Urinary bladder (tissue), 4 donors: Measurements from ENCODE around the gene SLC2A3. TPM values are rescaled to one million over a fixed set of nuclear protein-coding genes. Genes with fewer than 3 reads are reported as not detected.
"Not testable (repeated sequence)": the region's sequence is repeated elsewhere in the genome, so short reads cannot be mapped to it uniquely, and the experiment has no call there.

Source experiments
- DNase-seq: peaks from one replicate; pipeline ENCODE4 v3.0.0-alpha.2; 2015; ENCODE audit errors: extremely low spot score
- H3K27ac ChIP-seq: one replicate; pipeline ENCODE4 v1.5.1; 2013; ENCODE audit warnings: low read depth, mild to moderate bottlenecking, moderate library complexity
- H3K36me3 ChIP-seq: one replicate; pipeline ENCODE4 v1.6.1; 2013; ENCODE audit warnings: mild to moderate bottlenecking, moderate library complexity; ENCODE audit not compliant: insufficient read depth
- H3K4me1 ChIP-seq: one replicate; pipeline ENCODE4 v1.6.1; 2013; ENCODE audit warnings: mild to moderate bottlenecking, moderate library complexity; ENCODE audit not compliant: insufficient read depth
- H3K4me3 ChIP-seq: one replicate; pipeline ENCODE4 v1.5.1; 2013; ENCODE audit warnings: low read depth, low read length
- WGBS: extraction: QIAGEN DNeasy Blood & Tissue Kit; methylation state at CpG from one replicate; pipeline ENCODE4 v1.1.7; 2013; 5-methylcytosine and 5-hydroxymethylcytosine counted together
- polyA plus RNA-seq: library from polyadenylated mRNA; stranded (reverse); fragments of 200-250 nt; gene quantifications from one replicate; pipeline ENCODE4 v1.2.3, GENCODE V29; 2013
- total RNA-seq: library from RNA; depleted of rRNA; stranded (reverse); fragments of >200 nt; gene quantifications from one replicate; pipeline ENCODE4 v1.2.3, GENCODE V29; 2014
- donor health status: healthy with polysubstance abuse.
- donor health status: healthy.

SLC2A3 gene
- total and polyA plus RNA-seq, 2 donors, result 21.7 to 76.9 TPM

DNA sequence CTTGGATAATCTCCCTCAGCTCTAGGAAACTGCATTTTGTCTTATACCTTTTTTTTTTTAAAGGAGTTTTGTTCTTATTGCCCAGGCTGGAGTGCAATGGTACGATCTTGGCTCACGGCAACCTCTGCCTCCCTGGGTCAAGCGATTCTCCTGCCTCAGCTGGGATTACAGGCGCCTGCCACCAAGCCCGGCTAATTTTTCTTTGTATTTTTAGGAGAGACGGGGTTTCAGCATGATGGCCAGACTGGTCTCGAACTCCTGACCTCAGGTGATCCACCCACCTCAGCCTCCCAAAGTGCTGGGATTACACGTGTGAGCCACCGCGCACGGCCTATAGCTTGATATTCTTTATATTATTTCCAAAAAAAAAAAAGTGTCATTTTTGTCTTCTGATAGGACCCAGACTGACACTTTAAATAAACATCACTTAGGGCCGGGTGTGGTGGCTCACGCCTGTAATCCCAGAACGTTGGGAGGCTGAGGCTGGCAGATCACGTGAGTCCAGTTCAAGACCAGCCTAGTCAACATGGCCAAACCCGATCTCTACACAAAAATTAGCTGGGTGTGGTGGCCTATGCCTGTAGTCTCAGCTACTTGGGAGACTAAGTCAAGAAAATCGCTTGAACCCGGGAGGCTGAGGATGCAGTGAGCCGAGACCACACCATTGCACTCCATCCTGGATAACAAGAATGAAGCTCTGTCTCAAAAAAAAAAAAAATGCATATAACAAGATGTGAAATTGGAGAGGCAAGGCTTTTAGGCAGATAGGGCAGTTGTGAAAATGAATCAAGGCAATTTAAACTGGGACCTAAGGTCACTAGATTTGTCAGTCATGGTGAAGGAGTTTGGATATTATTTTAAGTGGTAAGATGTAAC is 18.4 kb downstream of the SLC2A3 start:
- no peak overlapping the region for H3K4me3 ChIP-seq
- WGBS, result 92% methylated on average over 19 of the region's 19 CpGs
- no peaks in the 10 kb centered on the region for H3K4me1 ChIP-seq
- no peak overlapping the region for H3K27ac ChIP-seq
- no peak for DNase-seq
- peaks cover 2% of the 10 kb centered on the region for H3K36me3 ChIP-seq

DNA sequence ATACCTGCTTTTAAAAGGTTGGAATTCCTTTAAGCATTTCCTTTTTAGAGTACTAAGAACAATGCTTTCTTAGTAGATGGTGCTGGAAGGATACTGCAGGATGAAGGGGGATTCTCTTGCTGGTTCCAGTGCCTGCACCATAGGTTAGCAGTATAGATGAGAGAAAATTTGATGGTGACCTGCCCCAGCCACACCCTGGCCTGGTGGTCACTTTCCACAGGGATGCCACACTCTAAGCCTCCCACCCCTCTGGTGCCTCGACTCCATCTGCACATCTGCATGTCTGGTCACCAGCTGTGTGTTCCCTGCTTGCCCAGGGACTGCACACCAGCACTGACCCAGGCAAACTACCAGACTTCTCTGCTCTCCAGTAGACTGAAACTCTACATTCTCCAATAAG is 19.1 kb downstream of the SLC2A3 start:
- H3K36me3 ChIP-seq, result peaks cover 2% of the 10 kb centered on the region
- DNase-seq, result no peak
- no peak overlapping the region for H3K4me3 ChIP-seq
- WGBS, result 61% methylated on average over 1 of the region's 1 CpG
- no peaks in the 10 kb centered on the region for H3K4me1 ChIP-seq
- H3K27ac ChIP-seq, result no peak overlapping the region

DNA sequence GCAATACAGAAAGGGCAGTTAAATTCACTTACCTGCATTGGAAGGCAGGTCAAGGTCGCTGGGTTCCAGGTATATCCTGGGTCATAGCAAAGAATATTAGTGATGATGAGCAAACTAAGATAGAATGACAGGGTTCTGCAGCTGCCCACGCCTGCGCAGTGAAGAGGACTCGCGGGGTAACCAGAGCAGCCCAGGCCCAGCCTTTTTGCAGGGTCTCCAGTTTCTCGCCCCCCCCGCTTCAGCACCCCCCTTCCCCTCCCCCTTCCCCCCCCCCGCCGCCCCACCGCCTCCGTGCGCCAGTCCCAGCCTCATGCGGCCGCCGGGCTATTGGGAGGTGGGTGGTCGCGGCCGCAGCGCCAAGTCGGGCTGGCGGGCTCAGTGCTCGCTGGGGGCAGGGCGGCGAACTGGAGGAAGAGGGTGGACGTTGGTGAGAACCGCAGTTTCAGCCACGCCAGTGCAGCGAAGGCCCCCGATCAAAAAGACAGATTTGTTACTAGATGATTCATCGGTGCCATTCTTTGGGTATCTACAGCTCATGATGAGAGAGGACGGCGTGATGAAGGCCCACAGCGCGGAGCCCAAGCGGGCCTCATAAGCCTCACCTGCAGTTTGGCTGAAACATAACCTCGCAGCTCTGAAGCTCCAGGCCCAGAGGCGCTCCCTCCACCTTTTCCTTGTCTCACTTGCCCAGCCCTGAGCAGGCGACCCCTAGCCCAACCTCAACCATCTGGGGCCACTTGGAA is 20.2 kb downstream of the SLC2A3 start:
- H3K4me3 ChIP-seq, result no peak overlapping the region
- 23% methylated on average over 38 of the region's 38 CpGs for WGBS

DNA sequence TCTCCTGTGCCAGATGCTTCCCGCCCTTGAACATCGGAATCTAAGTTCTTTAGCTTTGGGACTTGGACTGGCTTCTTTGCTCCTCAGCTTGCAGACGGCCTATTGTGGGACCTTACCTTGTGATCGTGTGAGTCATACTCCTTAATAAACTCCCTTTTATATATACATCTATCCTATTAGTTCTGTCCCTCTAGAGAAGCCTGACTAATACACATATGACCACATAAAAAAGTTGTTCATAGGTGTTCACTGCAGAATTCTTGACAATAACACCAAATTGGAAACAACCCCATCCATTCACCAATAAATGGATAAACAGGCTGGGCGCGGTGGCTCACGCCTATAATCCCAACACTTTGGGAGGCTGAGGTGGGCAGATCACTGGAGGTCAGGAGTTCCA is 25.9 kb downstream of the SLC2A3 start:
- H3K4me3 ChIP-seq, DNase-seq, H3K36me3 ChIP-seq, H3K27ac ChIP-seq, H3K4me1 ChIP-seq: not testable (repeated sequence)
- WGBS, result 76% methylated on average over 7 of the region's 7 CpGs

More for the DNA sequence above, 20.2 kb downstream of the SLC2A3 start:
- Histone ChIP-seq H3K27ac (no peak overlapping the region), H3K36me3 (no peaks in the 10 kb centered on the region), H3K4me1 (no peaks in the 10 kb centered on the region)
- DNase-seq, result no peak

DNA sequence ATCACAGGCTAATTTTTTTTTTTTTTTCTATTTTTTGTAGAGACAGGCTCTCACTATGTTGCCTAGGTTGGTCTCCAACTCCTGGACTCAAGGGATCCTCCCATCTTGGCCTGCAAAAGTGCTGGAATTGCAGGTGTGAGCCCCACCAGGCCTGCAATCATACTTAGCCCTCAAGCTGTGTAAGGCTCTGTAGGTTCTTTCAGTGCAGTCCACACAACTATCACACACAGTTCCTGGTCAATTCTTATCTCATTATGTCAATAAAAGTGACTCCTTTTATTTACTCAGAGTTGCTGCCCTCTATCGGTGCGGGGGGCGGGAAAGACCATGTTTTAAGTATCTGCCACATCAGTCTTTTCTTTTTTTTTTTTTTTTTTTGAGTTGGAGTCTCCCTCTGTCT is 29.0 kb downstream of the SLC2A3 start:
- no peaks in the 10 kb centered on the region for H3K4me1 ChIP-seq
- 26% methylated on average over 3 of the region's 3 CpGs for WGBS
- no peak overlapping the region for H3K27ac ChIP-seq
- H3K4me3 ChIP-seq, result no peak overlapping the region
- DNase-seq, result no peak
- no peaks in the 10 kb centered on the region for H3K36me3 ChIP-seq

DNA sequence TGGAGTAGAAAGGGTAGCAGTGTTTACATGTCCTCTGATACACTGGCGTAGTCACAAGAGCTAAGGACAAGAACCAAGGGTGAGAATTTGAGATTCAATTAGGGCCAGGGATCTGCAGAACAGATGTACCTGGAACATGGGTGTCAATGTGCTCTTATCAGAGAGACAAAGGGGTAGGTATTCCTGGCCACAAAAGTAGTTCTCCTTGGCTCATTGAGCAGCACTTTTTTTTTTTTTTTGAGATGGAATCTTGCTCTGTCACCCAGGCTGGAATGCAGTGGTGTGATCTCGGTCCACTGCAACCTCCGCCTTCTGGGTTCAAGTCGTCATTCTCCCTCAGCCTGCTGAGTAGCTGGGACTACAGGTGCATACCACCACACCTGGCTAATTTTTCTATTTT is 29.7 kb downstream of the SLC2A3 start:
- H3K4me3 ChIP-seq, DNase-seq, H3K27ac ChIP-seq, H3K4me1 ChIP-seq, H3K36me3 ChIP-seq: not testable (repeated sequence)
- 72% methylated on average over 4 of the region's 4 CpGs for WGBS

DNA sequence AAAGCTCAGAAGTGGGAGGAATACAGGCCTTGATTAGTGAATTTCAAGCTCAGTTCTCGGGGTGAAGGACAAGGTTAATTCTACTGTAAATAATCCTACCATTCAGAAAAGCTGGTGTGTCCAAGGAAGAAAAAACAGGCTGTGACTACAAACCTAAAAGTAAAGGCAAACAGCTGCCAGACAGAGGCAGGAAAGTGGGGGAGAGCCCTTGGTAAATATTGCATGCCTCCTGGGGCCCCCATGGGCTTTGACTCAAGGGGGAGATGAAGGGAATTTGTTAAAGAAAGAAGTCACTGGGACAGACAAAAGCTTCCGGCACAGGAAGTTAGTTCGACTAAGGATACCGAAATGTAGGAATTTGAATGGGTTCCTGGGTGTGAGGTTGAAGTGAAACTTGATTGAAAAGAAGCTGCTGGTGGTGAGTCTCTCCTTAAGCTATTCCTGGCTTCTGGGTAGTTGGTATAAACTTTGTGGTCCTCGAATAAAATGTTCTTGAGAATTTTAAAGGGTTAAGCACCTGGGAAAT is 30.3 kb downstream of the SLC2A3 start:
- H3K36me3 ChIP-seq, DNase-seq, H3K4me3 ChIP-seq, H3K4me1 ChIP-seq, H3K27ac ChIP-seq: not testable (repeated sequence)
- WGBS, result 35% methylated on average over 2 of the region's 5 CpGs

DNA sequence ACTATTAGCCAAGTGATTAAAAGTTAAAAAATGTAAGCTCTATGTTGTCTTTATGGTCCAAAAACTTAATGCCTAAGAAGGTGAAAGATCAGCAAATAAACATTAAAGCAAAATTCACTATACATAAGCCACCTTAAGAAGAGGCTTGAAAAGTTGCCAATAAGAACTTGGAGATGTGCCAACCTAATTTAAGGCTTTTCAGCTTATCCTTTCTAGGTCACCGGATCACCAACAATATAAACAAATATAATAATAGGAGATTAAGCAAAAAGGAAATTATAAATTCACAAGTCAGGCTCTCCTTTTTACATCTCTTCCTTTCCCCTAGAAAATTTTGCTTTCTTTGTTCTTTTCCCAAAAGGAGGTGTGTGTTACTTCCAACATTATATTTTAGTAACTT is 30.9 kb downstream of the SLC2A3 start:
- no peak for DNase-seq
- Histone ChIP-seq H3K36me3 (no peaks in the 10 kb centered on the region), H3K27ac (no peak overlapping the region), H3K4me3 (no peak overlapping the region), H3K4me1 (no peaks in the 10 kb centered on the region)
- 7% methylated on average over 1 of the region's 1 CpG for WGBS

DNA sequence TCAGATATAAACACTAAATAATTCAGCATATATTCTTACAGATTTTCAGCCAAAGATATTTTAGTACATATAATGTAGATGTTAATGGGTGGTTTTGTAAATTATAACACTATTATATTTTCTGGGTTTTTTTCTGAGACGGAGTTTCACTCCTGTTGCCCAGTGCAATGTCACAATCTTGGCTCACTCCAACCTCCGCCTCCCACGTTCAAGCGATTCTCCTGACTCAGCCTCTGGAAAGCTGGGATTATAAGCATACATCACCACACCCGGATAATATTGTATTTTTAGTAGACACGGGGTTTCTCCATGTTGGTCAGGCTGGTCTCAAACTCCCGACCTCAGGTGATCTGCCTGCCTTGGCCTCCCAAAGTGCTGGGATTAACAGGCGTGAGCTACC is 33.6 kb downstream of the SLC2A3 start:
- H3K4me3 ChIP-seq, H3K36me3 ChIP-seq, H3K27ac ChIP-seq, H3K4me1 ChIP-seq, DNase-seq: not testable (repeated sequence)
- 78% methylated on average over 8 of the region's 8 CpGs for WGBS

DNA sequence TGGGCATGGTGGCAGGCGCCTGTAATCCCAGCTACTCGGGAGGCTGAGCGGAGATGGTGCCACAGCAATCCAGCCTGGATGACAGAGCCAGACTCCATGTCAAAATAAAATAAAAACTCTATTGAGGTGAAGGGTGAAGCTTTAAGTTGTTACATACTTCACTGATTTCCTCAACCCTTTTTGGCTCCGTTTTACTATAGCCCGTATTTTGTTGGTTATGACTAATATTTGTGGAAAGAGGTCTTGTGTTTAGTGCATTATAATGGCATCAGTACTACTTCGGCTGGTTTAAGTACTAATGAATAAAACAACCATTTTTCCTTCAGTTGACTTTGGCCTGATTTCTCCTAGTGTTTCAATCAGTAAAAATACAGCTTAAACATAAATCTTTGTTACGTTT is 36.2 kb downstream of the SLC2A3 start:
- Histone ChIP-seq H3K4me3 (no peak overlapping the region), H3K36me3 (no peaks in the 10 kb centered on the region), H3K27ac (no peak overlapping the region), H3K4me1 (no peaks in the 10 kb centered on the region)
- 84% methylated on average over 7 of the region's 7 CpGs for WGBS
- DNase-seq, result no peak

DNA sequence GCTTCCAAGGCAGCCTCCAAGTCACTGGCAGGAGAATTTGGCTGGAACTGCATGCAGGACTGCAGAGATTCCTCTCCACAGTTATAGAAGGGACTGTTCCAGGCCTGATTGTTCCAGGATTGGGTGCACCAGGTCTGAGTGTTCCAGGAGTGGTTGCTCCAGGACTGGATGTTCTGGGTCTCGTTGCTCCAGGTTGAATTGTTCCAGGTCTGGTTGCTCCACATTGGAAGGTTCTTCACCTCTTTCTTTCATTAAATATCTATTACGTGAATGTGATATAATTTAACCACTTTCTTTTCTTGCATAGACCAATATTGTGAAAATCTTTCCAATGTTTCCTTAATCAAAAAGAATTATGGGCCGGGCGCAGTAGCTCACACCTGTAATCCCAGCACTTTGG is 39.3 kb downstream of the SLC2A3 start:
- not testable (repeated sequence) for H3K36me3 ChIP-seq, H3K27ac ChIP-seq, H3K4me1 ChIP-seq, H3K4me3 ChIP-seq, DNase-seq
- WGBS, result 91% methylated on average over 4 of the region's 4 CpGs

DNA sequence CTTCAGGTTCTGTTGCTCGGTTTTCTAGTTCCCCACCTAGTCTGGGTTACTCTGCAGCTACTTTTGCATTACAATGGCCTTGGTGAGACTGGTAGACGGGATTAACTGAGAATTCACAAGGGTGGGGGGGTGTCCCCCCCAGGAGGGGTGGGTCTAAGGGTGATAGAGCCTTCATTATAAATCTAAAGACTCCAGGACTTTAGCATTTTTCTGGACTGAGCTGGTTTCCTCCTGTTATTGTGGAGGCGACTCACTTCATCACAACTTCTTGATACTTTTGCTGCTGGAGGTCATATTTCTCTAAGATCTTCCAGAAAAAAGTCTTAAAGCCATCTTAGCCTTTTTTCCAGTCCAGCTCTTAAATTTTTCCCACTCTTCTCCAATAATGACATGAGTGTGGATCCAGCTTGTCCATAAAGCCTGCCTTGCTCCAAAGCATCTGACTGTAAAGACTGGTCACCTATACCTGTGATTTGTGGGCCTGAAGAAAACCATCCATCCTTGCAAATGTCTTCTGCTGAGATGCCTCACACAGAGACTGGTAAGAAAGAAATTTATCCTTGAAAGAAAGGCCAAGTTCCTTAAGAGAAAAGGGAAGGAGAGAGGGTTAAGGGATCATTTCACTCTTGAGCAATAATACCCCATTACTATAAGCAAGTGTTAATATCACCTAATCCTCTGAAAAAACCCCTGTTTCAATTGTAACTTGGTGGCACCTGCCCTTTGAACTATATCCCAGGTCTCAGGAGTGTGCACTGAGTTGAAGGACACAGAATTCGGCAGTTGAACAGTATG is 43.6 kb downstream of the SLC2A3 start:
- Histone ChIP-seq H3K4me1 (no peaks in the 10 kb centered on the region), H3K36me3 (no peaks in the 10 kb centered on the region), H3K27ac (no peak overlapping the region), H3K4me3 (no peak overlapping the region)
- no peak for DNase-seq
- 79% methylated on average over 4 of the region's 4 CpGs for WGBS

DNA sequence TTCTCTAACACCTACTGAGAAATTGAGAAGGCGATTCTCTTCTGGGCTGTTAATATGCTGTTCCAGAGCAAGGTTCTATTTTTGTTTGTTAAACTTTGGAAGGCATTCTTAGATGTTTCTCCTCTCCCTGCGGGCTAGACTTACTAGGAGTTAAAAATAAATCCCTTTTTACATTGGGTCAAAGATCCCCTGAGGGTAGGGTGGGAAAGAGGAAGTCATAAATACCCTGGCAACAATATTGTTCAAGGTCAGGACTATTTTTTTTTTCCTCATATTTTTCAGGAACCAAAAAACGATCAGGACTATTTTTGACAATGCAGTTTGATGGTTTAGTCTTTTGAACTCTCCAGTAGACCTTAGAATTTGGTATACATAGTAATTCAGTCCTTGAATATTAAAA is 51.3 kb downstream of the SLC2A3 start:
- no peaks in the 10 kb centered on the region for H3K36me3 ChIP-seq
- no peaks in the 10 kb centered on the region for H3K4me1 ChIP-seq
- H3K27ac ChIP-seq, result no peak overlapping the region
- DNase-seq, result no peak
- no peak overlapping the region for H3K4me3 ChIP-seq
- 42% methylated on average over 3 of the region's 3 CpGs for WGBS
